SK-N-SH treated with all-trans-retinoic acid at 6 μM for 48 hours (cell line): ENCODE results near the gene OR10J4.

ENCODE experiments used
- ATAC-seq: fragments of 200-7000 bp; cut with Tn5 transposase; 3 replicates; pipeline ENCODE4 v1.9.1; 2020; ENCODE audit warnings: mild to moderate bottlenecking, moderate library complexity
- ARNTL ChIP-seq: fragments of 450-650 bp; formaldehyde crosslinking; IDR thresholded peaks from 2 replicates; pipeline ENCODE4 v1.5.0; 2020; ENCODE audit warnings: low read depth, mild to moderate bottlenecking, moderate library complexity, borderline replicate concordance
- BACH2 ChIP-seq: fragments of 250-450 bp; sonication (Bioruptor Pico); IDR thresholded peaks from 2 replicates; pipeline ENCODE4 v1.9.0; 2021; ENCODE audit warnings: mild to moderate bottlenecking, borderline replicate concordance
- CSDC2 ChIP-seq: fragments of 250-450 bp; sonication (Bioruptor Pico); IDR thresholded peaks from 2 replicates; pipeline ENCODE4 v1.5.0; 2020; ENCODE audit warnings: mild to moderate bottlenecking, moderate library complexity
- ESRRG ChIP-seq: fragments of 250-450 bp; sonication (Bioruptor Pico); IDR thresholded peaks from 2 replicates; pipeline ENCODE4 v1.6.1; 2021; ENCODE audit warnings: mild to moderate bottlenecking
- GLIS3 ChIP-seq: fragments of 250-450 bp; sonication (Bioruptor Pico); IDR thresholded peaks from 2 replicates; pipeline ENCODE4 v1.5.0; 2020; ENCODE audit warnings: mild to moderate bottlenecking, moderate library complexity
- ISL1 ChIP-seq: fragments of 250-450 bp; sonication (Bioruptor Pico); IDR thresholded peaks from 2 replicates; pipeline ENCODE4 v2.1.2; 2022; ENCODE audit warnings: mild to moderate bottlenecking, moderate library complexity
- OSR1 ChIP-seq: fragments of 250-450 bp; sonication (Bioruptor Pico); IDR thresholded peaks from 2 replicates; pipeline ENCODE4 v1.8.0; 2022; ENCODE audit warnings: moderate library complexity, mild to moderate bottlenecking, inconsistent platforms
- PPARA ChIP-seq: fragments of 250-450 bp; sonication (Bioruptor Pico); IDR thresholded peaks from 2 replicates; pipeline ENCODE4 v1.5.0; 2020; ENCODE audit warnings: mild to moderate bottlenecking, borderline replicate concordance
- RARB ChIP-seq: fragments of 250-450 bp; sonication (Bioruptor Pico); IDR thresholded peaks from 2 replicates; pipeline ENCODE4 v1.8.0; 2021; ENCODE audit warnings: mild to moderate bottlenecking, moderate library complexity
- SNAI2 ChIP-seq: fragments of 250-450 bp; sonication (Bioruptor Pico); IDR thresholded peaks from 2 replicates; pipeline ENCODE4 v1.5.0; 2020; ENCODE audit warnings: mild to moderate bottlenecking, moderate library complexity
- TCF4 ChIP-seq: fragments of 250-450 bp; sonication (Bioruptor Pico); IDR thresholded peaks from 2 replicates; pipeline ENCODE4 v1.8.0; 2021; ENCODE audit warnings: mild to moderate bottlenecking, moderate library complexity, borderline replicate concordance
- TOX ChIP-seq: fragments of 250-450 bp; sonication (Bioruptor Pico); IDR thresholded peaks from 2 replicates; pipeline ENCODE4 v1.8.0; 2021; ENCODE audit warnings: mild to moderate bottlenecking, moderate library complexity, borderline replicate concordance
- ZC3H10 ChIP-seq: fragments of 250-450 bp; sonication (Bioruptor Pico); IDR thresholded peaks from 2 replicates; pipeline ENCODE4 v1.5.1; 2021; ENCODE audit warnings: mild to moderate bottlenecking, moderate library complexity
- ZFP3 ChIP-seq: fragments of 250-450 bp; sonication (Bioruptor Pico); IDR thresholded peaks from 2 replicates; pipeline ENCODE4 v1.5.0; 2020; ENCODE audit warnings: mild to moderate bottlenecking, moderate library complexity
- ZFP30 ChIP-seq: fragments of 450-650 bp; formaldehyde crosslinking; IDR thresholded peaks from 2 replicates; pipeline ENCODE4 v1.5.0; 2022; ENCODE audit warnings: mild to moderate bottlenecking, moderate library complexity
- ZNF565 ChIP-seq: fragments of 450-650 bp; formaldehyde crosslinking; conservative IDR thresholded peaks from 2 replicates; pipeline ENCODE4 v1.5.0; 2020; ENCODE audit warnings: low read depth, mild to moderate bottlenecking, moderate library complexity
- ZNF70 ChIP-seq: fragments of 450-650 bp; formaldehyde crosslinking; IDR thresholded peaks from 2 replicates; pipeline ENCODE4 v1.5.0; 2020; ENCODE audit warnings: mild to moderate bottlenecking, moderate library complexity
- ZNF8 ChIP-seq: fragments of 450-650 bp; formaldehyde crosslinking; IDR thresholded peaks from 2 replicates; pipeline ENCODE4 v1.5.0; 2020; ENCODE audit warnings: mild to moderate bottlenecking, moderate library complexity
- TF ChIP-seq, protein P1 (sequence below): fragments of 250-450 bp; sonication (Bioruptor Pico); IDR thresholded peaks from 2 replicates; pipeline ENCODE4 v1.8.0; 2021; ENCODE audit warnings: low read depth, mild to moderate bottlenecking, moderate library complexity, borderline replicate concordance
- TF ChIP-seq, protein P2 (sequence below): fragments of 250-450 bp; sonication (Bioruptor Pico); IDR thresholded peaks from 2 replicates; pipeline ENCODE4 v1.5.0; 2020; ENCODE audit warnings: mild to moderate bottlenecking, moderate library complexity
- TF ChIP-seq, protein P3 (sequence below): fragments of 250-450 bp; sonication (Bioruptor Pico); IDR thresholded peaks from 2 replicates; pipeline ENCODE4 v1.5.1; 2020; ENCODE audit warnings: low read depth, mild to moderate bottlenecking, moderate library complexity
- TF ChIP-seq, protein P4 (sequence below): fragments of 250-450 bp; sonication (Bioruptor Pico); IDR thresholded peaks from 2 replicates; pipeline ENCODE4 v1.8.0; 2020; ENCODE audit warnings: mild to moderate bottlenecking, moderate library complexity, borderline replicate concordance
- TF ChIP-seq, protein P5 (sequence below): fragments of 250-450 bp; sonication (Bioruptor Pico); IDR thresholded peaks from 2 replicates; pipeline ENCODE4 v1.5.1; 2021; ENCODE audit warnings: mild to moderate bottlenecking, moderate library complexity

The OR10J4 gene

DNA sequence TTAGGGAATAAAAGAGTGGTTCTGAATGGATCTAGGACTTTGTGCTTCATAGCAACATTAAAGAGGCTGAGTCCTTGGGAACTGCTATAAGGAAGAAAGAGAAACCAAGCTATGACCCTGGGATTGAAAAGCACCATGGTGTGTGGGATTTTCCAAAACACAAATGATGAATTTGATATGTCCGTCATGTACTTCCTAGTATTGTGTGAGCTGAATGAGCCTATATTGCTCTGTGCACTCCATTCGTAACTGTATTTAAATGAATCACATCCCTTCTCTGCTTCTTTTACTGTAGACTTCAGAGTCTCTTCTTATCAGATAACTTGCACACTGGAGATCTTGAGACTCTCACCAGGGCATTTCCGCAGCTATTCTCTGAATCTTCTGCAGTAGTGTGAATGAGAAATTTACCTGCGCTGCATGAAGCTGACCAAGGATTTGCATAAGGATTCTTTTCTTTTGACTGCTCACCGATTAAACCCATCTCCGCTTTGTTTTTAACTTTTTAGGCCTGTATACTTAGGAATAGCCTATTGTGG lies 23.1 kb upstream of the OR10J4 start:
- ATAC-seq = no peak

DNA sequence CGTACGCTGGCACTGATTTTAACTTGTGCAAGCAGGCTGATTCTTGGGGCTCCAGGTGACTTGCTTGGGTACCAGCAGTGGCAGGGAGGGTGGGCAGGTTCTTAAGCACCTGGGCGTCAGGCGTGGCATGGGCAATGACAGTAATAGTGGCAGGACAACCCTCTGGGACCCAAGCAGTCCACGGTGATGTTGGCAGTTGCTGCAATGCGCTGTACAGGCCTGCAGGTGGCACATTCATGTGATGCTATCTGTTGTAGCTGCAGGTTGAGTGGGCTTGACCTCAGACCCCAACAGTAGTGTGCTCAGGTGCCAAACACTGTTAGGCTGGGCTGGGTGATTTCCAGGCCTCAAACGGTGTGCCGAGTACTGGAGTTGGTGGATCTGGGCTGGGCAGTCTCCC lies 10.2 kb upstream of the OR10J4 start:
- peak; percentile 33; the same call in 1 of the 3 replicates for ATAC-seq
- no peak for TF ChIP-seq OSR1
- TF ChIP-seq ESRRG (CRISPR knock-in tag) = no peak
- no peak for TF ChIP-seq ZFP30 (CRISPR knock-in tag)
- TF ChIP-seq ISL1 (CRISPR knock-in tag) = no peak
- TF ChIP-seq SNAI2 (CRISPR knock-in tag) = no peak
- no peak for TF ChIP-seq ZC3H10 (CRISPR knock-in tag)

More for the DNA sequence above, 23.1 kb upstream of the OR10J4 start:
- TF ChIP-seq GLIS3 (CRISPR knock-in tag) (no peak), BACH2 (CRISPR knock-in tag) (no peak), ZNF70 (no peak), ZNF565 (CRISPR knock-in tag) (no peak), ZC3H10 (CRISPR knock-in tag) (no peak), SNAI2 (CRISPR knock-in tag) (no peak), CSDC2 (no peak), PPARA (no peak), ZFP30 (CRISPR knock-in tag) (no peak), TCF4 (CRISPR knock-in tag) (no peak), OSR1 (no peak), ZNF8 (no peak), ARNTL (CRISPR knock-in tag) (no peak), ESRRG (CRISPR knock-in tag) (no peak), TOX (CRISPR knock-in tag) (no peak), ISL1 (CRISPR knock-in tag) (no peak)
- TF ChIP-seq, protein P1, sequence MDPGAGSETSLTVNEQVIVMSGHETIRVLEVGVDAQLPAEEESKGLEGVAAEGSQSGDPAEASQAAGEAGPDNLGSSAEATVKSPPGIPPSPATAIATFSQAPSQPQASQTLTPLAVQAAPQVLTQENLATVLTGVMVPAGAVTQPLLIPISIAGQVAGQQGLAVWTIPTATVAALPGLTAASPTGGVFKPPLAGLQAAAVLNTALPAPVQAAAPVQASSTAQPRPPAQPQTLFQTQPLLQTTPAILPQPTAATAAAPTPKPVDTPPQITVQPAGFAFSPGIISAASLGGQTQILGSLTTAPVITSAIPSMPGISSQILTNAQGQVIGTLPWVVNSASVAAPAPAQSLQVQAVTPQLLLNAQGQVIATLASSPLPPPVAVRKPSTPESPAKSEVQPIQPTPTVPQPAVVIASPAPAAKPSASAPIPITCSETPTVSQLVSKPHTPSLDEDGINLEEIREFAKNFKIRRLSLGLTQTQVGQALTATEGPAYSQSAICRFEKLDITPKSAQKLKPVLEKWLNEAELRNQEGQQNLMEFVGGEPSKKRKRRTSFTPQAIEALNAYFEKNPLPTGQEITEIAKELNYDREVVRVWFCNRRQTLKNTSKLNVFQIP = no peak
- TF ChIP-seq, protein P2, sequence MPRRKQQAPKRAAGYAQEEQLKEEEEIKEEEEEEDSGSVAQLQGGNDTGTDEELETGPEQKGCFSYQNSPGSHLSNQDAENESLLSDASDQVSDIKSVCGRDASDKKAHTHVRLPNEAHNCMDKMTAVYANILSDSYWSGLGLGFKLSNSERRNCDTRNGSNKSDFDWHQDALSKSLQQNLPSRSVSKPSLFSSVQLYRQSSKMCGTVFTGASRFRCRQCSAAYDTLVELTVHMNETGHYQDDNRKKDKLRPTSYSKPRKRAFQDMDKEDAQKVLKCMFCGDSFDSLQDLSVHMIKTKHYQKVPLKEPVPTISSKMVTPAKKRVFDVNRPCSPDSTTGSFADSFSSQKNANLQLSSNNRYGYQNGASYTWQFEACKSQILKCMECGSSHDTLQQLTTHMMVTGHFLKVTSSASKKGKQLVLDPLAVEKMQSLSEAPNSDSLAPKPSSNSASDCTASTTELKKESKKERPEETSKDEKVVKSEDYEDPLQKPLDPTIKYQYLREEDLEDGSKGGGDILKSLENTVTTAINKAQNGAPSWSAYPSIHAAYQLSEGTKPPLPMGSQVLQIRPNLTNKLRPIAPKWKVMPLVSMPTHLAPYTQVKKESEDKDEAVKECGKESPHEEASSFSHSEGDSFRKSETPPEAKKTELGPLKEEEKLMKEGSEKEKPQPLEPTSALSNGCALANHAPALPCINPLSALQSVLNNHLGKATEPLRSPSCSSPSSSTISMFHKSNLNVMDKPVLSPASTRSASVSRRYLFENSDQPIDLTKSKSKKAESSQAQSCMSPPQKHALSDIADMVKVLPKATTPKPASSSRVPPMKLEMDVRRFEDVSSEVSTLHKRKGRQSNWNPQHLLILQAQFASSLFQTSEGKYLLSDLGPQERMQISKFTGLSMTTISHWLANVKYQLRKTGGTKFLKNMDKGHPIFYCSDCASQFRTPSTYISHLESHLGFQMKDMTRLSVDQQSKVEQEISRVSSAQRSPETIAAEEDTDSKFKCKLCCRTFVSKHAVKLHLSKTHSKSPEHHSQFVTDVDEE (CRISPR knock-in tag) = no peak
- TF ChIP-seq, protein P3, sequence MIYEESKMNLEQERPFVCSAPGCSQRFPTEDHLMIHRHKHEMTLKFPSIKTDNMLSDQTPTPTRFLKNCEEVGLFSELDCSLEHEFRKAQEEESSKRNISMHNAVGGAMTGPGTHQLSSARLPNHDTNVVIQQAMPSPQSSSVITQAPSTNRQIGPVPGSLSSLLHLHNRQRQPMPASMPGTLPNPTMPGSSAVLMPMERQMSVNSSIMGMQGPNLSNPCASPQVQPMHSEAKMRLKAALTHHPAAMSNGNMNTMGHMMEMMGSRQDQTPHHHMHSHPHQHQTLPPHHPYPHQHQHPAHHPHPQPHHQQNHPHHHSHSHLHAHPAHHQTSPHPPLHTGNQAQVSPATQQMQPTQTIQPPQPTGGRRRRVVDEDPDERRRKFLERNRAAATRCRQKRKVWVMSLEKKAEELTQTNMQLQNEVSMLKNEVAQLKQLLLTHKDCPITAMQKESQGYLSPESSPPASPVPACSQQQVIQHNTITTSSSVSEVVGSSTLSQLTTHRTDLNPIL = no peak
- TF ChIP-seq, protein P4, sequence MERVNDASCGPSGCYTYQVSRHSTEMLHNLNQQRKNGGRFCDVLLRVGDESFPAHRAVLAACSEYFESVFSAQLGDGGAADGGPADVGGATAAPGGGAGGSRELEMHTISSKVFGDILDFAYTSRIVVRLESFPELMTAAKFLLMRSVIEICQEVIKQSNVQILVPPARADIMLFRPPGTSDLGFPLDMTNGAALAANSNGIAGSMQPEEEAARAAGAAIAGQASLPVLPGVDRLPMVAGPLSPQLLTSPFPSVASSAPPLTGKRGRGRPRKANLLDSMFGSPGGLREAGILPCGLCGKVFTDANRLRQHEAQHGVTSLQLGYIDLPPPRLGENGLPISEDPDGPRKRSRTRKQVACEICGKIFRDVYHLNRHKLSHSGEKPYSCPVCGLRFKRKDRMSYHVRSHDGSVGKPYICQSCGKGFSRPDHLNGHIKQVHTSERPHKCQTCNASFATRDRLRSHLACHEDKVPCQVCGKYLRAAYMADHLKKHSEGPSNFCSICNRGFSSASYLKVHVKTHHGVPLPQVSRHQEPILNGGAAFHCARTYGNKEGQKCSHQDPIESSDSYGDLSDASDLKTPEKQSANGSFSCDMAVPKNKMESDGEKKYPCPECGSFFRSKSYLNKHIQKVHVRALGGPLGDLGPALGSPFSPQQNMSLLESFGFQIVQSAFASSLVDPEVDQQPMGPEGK = no peak

DNA sequence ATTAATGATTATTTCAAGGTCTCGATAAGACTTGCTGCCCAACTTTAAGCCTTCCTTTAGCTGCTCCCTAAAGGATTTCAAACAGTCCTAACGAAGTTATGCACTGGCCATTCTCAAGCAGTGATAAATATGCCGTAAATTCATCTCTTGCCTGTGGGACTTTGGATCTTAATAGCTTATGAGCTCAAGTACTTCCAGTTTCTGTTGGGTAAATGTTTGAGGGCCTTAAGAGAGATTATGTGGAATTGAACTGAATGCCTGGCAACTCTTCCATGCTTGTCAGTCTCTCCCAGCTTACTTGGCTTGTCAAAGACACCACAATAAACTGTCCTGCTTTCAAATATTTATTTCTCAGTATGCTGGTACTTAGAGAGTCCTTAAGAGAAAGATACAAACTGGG lies 3.5 kb upstream of the OR10J4 start:
- no peak for ATAC-seq
- no peak for TF ChIP-seq TCF4 (CRISPR knock-in tag)
- TF ChIP-seq, protein P1 = no peak
- no peak for TF ChIP-seq ARNTL (CRISPR knock-in tag)
- no peak for TF ChIP-seq RARB (CRISPR knock-in tag)
- TF ChIP-seq OSR1 = no peak
- no peak for TF ChIP-seq ZNF8
- TF ChIP-seq ISL1 (CRISPR knock-in tag) = no peak
- TF ChIP-seq ZFP3 (CRISPR knock-in tag) = no peak
- no peak for TF ChIP-seq ZC3H10 (CRISPR knock-in tag)
- no peak for TF ChIP-seq ESRRG (CRISPR knock-in tag)
- no peak for TF ChIP-seq GLIS3 (CRISPR knock-in tag)
- TF ChIP-seq, protein P5, sequence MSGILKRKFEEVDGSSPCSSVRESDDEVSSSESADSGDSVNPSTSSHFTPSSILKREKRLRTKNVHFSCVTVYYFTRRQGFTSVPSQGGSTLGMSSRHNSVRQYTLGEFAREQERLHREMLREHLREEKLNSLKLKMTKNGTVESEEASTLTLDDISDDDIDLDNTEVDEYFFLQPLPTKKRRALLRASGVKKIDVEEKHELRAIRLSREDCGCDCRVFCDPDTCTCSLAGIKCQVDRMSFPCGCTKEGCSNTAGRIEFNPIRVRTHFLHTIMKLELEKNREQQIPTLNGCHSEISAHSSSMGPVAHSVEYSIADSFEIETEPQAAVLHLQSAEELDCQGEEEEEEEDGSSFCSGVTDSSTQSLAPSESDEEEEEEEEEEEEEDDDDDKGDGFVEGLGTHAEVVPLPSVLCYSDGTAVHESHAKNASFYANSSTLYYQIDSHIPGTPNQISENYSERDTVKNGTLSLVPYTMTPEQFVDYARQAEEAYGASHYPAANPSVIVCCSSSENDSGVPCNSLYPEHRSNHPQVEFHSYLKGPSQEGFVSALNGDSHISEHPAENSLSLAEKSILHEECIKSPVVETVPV = no peak
- no peak for TF ChIP-seq SNAI2 (CRISPR knock-in tag)
- TF ChIP-seq ZFP30 (CRISPR knock-in tag) = no peak
- TF ChIP-seq, protein P2 (CRISPR knock-in tag) = no peak
- no peak for TF ChIP-seq TOX (CRISPR knock-in tag)
